ENCODE measurements around the gene VAPB.

DNA sequence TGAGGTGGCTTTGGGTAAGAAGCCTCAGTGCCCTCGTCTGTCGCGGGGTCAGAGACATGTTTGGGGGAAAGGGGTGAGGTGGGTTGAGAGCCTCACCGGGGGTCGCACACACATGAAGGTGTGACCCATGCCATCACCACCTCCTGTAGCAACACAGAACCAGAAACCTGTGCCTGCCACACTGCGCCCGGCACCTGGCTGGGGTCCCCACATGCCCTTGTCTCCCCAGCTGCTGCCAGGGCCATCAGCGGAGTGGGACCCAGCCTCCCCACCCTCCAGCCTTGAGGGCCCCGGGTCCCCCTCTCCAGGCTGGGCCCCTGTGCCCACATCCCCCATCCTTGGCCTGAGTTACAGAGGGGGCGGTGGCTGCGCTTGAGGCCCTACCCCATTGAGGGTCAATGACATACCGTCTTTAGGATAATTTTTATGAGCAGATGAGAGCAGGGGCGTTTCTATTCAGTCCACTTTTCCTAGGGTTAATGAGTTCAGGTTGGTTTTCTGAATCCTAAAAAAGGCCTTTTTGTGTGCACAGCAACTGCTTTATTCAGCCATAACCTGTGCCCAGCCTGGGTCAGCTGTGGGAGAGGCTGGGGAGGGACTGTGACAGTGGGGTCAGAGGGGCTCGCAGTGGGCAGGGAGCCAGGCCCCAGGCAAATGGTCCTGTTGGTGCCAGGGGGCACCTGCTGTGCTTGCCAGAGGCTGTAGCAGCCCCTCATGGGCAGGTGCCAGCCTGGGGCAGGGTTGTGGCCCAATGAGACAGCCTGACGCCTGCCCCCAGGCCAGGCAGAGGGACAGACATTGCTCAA, 106.8 kb downstream of the VAPB start:
- TF ChIP-seq, protein P1, sequence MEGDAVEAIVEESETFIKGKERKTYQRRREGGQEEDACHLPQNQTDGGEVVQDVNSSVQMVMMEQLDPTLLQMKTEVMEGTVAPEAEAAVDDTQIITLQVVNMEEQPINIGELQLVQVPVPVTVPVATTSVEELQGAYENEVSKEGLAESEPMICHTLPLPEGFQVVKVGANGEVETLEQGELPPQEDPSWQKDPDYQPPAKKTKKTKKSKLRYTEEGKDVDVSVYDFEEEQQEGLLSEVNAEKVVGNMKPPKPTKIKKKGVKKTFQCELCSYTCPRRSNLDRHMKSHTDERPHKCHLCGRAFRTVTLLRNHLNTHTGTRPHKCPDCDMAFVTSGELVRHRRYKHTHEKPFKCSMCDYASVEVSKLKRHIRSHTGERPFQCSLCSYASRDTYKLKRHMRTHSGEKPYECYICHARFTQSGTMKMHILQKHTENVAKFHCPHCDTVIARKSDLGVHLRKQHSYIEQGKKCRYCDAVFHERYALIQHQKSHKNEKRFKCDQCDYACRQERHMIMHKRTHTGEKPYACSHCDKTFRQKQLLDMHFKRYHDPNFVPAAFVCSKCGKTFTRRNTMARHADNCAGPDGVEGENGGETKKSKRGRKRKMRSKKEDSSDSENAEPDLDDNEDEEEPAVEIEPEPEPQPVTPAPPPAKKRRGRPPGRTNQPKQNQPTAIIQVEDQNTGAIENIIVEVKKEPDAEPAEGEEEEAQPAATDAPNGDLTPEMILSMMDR (IDR thresholded peaks at IDR 0.05): no peak
- TF ChIP-seq POLR2A (IDR thresholded peaks at IDR 0.05): no peak
